Pons (tissue), 1 donor: ENCODE results near the gene LDLRAD2.

Source experiments
- DNase-seq: peaks from one replicate; pipeline ENCODE4 v3.0.0-alpha.2; 2016; ENCODE audit warnings: low spot score

The LDLRAD2 gene

DNA sequence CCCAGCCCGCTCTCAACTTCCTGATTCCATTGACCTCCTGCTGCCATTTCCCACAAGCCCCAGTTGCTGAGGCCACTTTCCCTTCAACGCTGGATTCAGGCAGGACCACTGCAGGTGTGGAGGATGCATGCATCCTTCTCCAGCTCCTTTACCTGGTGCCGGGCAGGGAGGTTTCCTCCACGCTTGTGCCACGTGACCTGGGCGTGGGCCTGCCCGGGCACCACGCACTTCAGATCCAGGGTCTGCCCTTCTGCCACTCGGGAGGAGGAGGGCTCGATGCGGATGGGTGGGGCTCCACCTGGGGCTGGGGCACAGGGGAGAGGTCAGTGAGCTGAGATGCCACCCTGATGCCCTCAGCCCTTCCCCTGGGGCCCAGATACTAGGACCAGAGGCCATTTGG is 31.9 kb downstream of the LDLRAD2 start:
- no peak for DNase-seq

DNA sequence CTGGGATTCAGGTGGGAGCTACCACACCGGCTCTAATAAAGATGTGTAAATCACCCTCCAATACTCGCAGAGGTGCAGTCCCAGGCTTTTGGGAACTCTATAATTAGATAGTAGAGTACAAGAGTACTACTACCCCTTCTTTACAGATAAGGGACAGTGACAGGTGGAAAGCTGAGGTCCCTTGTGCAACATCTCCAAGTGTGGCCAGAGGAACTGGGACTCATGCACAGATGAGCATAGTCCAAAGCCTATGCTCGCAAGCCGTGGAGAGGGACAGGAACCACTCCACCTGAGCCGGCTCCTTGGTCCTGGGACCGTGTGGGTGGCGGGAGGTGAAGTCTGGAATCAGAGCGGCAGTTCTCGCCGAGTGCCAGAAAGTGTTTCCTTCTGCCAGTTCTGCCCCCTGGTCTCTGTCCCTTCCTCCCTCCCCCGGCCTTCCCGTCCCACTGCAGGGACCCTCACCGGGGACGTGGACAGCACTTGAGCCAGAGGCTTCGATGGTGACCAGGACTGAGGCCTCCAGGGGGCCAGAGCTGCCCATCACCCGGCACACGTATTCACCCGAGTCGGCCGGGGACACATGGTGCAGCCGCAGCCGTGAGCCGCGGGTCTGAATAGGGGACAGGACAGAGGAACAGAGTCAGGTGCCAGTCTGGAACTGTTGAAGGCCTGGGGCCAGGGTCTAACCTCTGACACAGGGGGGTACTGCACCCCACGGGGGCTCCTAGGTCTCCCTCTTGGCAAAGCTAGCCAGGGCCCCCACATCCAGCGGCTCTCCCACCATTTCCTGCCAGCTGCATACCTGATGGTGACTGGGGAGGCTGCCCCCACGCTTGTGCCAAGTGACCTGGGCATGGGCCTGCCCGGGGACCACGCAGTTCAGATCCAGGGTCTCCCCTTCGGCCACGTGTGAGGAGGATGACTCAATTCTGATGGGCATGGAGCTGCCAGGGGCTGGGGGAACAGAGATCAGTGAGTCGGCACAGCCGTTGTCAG is 33.9 kb downstream of the LDLRAD2 start:
- no peak for DNase-seq

DNA sequence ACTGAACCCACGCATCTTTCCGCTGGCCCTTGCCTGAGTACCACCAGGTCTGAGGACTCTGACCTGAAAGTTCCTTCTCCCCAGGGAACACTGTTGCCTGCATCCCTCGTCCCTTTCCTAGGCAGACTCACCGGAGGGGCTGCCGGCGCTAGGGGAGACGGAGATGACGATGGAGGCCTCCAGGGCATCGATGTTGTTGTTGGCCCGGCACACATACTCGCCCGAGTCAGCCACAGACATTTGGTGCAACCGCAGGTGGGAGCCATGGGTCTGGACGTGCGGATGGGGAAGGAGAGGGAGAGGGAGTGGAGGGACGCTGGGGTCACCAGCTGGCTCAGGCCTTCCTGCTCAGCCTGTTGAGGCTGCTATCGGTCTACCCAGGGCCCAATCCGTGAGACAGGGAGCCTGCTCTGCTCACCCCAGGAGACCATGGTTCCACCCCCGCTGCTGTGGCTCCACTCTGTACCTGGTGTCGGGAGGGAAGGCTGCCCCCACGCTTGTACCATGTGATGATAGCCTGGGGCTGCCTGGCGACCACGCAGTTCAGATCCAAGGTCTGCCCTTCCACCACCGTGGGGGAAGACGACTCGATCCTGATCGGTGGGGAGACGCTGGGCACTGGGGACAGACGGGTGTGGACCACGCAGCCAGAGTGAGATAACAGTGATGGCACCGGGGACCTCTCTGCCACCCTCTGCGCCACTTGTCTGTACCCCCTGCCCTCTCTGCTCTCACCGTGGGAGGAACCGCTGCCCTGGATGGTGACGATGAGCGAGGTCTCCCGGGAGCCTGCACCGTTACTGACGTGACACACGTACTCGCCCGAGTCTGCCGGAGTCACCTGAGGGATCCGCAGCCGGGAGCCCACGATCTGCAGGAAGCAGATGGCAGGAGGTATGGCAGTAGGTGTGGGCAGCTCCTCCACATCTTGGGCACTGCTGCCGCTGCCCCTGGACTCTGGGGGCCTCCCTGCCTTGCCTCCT is 35.4 kb downstream of the LDLRAD2 start:
- DNase-seq: no peak

DNA sequence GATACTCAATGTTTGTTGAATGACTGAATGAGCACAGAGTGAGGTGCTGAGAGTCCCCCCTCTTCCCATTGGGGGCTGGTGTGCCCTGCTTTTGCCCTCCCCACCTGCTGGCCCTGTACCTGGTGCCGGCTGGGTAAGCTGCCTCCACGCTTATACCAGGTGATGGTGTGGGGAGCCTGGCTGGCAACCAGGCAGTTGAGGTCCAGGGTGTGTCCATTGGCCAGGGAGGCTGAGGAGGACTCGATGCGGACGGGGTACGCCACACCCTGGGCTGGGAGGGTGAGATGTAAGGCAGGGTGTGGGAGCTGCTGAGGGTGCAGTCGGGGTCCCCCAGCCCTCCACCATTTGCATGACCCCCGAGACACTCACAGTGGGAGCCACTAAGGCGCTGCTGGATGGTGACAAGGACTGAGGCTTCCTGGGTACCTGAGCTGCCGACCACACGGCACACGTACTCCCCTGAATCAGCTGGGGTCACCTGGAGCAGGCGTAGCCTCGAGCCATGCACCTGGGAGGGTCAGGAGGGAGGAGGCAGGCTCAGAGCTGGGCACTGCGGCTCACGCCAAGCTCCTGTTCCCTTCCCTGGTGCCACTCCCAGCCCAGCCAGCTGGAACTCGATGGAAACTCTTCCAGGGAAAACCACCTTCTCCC is 36.6 kb downstream of the LDLRAD2 start:
- DNase-seq: no peak

DNA sequence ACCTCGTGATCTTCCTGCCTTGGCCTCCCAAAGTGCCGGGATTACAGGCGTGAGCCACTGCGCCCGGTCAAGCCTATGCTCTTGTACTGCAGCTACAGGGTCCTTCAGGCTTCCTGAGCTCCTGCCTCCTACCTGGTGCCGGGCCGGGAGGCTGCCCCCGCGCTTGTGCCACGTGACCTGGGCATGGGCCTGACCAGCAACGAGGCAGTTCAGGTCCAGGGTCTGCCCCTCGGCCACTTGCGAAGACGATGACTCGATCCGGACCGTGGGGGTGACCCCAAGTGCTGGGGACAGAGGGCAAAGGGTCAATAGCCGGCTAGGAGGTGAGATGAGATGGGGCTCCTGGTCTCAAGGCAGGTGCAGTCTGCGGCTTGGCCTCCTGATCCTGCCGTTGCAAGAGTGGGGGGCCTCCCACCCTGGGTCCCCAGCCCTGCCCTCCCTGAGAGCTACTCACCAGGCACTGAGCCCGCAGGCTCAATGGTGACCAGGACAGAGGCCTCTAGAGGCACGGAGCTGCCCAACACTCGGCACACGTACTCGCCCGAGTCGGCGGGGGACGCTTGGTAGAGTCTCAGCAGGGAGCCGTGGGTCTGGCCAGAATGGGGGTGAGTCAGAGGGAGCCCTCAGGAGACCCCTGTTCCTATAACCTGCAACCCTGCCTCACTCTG is 38.0 kb downstream of the LDLRAD2 start:
- DNase-seq: no peak

DNA sequence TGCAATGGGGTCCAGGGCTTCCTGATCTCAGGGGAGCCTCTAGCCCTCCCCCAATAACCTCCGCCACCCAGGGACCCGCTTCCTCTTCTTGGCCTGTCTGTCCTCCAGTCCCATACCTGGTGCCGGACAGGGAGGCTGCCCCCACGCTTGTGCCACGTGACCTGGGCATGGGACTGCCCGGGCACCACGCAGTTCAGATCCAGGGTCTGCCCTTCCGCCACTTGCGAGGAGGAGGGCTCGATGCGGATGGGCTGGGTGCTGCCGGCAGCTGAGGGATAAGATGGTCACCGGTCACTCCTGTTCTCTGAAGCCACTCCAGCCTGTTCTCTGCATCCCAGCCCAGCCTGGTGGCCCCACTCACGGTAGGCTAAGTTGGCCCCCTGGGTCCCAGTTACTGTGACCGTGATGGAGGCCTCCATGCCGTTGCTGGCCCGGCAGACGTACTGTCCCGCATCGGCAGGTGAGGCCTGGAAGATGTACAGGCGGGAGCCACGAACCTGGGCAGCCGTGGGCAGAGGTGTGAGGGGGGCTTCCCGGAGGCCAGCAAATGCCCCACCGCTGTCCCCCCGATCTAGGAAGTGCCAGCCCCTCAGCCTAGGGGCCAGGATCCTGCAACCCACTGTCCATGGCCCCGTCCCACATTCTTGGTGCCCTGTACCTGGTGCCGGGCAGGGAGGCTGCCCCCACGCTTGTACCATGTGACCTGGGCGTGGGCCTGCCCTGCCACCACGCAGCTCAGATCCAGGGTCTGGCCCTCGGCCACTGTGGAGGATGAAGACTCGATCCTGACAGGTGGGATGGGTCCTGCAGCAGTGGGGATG is 39.6 kb downstream of the LDLRAD2 start:
- DNase-seq: no peak

DNA sequence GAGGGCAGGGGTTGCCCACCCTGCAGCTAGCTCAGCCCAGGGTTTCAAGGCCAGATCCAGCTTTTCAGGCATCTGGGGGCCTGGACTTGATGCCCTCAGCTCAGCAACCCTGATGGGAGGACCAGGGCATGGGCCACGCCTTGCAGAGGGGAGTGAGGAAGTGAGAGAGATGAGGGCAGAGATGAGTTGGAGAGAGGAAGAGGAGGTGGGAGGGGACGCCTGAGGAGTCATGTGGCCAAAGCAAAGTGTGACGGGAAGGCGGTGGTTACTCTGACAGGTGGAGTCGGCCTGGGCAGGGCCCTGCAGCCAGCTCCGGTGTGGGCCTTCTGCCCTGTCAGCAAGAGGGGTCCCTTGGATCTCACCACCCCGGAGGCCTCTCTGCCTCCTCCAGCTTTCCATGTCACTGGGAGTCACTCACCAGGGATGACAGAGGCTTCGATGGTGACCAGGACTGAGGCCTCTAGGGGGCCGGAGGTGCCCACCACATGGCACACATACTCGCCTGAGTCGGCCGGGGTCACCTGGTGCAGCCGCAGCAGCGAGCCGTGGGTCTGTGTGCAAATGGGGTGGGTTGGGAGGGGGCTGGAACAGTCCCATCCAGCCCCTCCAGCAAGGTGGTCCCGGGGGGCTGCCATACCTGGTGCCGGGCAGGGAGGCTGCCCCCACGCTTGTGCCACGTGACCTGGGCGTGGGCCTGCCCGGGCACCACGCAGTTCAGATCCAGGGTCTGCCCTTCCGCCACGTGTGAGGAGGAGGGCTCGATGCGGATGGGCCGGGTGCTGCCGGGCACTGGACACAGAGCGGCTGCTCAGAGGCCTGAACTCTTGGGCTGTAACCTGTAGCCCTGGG is 40.4 kb downstream of the LDLRAD2 start:
- no peak for DNase-seq

DNA sequence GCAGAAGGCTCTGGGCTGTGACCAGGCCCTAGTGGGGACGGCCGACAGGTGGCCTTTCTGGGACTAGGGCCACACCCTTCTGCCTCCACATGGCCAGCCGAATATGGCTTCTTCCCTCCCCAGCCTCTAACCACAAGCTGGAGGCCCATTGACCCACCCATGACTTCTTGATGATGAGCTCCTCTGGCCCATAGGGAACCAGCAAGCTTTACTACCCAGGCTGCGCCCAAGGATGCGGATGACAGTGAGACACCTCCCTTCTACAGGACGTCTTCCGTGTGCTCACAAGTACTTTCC is 41.0 kb downstream of the LDLRAD2 start:
- no peak for DNase-seq

DNA sequence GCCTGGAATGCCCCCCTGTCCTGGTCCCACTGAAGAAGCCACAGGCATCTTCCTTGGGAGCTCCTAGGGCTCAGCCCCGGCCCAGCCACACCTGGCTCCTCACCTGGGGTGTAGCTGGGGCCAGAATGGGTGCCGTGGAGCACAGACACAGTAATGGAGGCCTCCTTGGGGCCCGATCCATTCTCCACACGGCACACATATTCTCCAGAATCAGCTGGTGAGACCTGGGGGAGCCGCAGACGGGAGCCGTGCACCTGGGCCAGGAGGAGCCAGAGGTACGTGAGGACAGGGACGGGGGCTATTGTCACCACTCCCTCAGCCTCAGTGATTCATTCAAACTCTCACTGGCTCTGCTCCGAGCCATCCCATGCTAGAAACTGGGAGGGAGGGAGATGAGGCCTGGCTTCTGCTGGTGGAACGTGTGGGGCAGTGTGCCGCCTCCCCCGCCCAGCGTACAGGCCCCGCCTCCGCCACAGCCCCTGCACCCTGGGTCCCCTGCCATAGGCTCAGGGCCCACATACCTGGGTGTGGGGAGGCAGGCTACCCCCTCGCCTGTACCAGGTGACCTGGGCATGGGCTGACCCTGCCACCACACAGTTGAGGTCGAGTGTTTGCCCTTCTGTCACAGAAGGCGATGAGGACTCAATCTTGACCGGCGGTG is 42.2 kb downstream of the LDLRAD2 start:
- no peak for DNase-seq

DNA sequence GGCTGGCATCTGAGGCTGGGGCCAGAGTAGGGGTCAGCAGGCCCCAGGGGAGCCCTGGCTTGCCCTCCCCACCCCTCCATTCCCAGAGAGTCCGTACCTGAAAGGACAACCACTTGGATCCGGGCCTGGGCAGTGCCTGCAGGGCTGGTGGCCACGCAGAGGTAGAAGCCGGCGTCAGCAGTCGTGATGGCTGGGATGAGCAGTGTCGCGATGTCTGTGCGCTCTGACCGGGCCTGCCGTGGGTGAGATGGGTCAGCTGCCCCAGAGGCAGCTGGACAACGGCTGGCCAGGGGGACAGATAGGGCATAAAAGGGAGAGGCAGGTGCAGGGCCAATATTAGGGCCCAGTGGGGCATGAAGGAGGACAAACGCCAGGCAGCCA is 42.7 kb downstream of the LDLRAD2 start:
- DNase-seq: no peak

DNA sequence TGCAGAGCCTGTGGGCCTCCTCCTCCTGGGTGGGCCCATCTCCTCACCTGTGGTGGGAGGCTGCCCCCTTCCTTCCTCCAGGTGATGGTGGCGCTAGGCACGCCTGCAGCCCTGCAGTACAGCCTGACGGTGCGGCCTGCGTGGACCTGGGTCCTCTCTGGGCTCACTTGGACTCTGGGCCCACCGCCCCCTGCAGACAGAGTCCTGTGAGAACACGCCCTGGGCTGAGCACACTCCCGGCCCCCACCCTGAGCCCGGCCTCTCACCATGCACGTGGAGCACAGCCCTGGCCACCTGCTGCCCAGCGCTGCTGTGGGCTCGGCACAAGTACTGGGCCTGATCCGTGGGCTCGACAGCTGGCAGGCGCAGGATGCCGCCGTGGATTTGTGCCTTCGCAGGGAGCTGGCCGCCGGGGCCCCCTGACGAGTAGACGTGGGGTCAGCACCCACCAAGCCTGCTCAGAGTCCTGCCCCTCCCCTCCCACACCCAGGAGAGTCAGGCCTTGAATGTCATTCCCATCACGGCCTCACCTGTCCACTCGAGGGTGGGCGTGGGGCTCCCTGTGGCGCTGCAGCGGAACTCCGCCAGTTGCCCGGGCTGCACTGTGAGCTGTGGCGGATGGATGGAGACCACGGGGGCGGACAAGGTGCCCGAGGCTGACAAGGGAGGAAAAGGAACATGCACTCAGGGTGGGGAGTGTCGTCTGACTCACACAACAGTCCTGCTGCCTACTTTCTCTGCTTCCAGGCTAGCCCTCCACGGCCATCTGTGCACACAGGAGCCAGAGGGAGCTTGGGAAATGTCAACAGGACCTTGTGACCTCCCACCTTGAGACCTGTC is 43.4 kb downstream of the LDLRAD2 start:
- no peak for DNase-seq

DNA sequence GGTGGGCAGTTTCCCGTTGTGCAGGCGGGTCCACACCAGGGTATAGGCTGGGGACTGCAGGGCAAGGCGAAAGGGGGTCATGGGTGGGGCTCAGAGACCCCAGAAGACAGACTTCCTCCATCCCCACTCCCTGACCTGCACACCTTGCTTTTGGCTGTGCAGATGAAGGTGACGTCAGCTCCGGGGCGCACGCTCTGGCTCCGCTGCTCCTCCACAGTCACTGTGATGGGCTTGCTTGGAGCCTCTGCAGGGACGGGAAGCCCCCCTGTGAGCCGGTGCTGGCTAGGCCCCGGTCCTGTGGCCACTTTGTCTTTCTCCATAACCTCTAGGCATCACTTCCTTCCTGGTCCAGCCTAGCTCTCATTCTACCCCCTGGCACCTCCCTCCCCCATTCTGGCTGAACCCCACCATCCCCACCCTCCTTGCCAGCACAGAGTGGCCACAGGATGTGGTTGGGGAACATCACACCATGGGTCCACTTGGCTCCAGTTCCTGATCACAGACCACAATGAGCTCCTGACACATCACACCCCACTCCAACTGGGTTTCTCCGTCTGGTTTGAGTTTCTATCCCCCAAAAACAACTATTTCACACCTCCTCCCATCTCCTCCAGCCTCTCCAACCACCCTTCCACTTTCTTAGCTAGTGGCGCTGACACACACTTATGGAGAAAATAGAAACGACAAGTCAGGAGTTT is 45.2 kb downstream of the LDLRAD2 start:
- DNase-seq: no peak

DNA sequence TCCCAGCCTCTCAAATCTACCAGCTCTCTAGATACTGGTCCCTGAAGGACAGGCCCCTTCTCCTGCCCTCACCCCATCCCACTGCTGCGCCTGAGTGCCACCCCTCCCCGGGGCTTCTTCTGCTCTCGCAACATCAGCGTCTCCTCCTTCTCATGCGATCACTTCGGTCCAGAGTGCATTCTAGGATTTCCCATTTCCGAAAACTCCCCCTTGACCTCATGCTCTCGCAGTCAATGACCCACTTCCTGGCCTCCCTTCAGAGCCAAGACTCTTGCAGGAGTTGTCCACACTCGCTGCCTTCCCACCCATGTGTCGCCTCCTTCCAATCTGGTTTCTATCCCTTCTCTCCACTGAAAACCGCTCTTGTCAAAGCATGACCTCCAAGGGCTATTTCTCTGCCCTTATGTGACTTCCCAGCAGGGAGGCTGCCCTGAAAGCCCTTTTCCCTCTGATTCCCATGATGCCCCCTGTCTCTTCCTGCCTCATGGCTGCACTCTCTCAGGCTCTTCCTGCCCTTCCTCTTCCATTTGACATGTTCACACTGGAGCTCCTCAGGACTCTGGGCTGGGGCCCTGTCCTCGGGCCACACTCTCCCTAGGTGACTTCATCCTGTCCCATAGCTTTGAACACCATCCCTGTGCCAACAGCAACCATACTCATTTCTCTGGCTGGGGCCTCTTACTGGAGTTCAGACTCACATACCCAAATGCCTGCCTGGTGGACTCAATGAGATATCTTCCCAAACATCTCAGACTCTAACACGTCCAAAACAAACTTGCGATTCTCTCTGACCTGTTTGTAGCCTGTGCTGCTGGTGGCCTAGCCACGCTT is 46.0 kb downstream of the LDLRAD2 start:
- DNase-seq: no peak

DNA sequence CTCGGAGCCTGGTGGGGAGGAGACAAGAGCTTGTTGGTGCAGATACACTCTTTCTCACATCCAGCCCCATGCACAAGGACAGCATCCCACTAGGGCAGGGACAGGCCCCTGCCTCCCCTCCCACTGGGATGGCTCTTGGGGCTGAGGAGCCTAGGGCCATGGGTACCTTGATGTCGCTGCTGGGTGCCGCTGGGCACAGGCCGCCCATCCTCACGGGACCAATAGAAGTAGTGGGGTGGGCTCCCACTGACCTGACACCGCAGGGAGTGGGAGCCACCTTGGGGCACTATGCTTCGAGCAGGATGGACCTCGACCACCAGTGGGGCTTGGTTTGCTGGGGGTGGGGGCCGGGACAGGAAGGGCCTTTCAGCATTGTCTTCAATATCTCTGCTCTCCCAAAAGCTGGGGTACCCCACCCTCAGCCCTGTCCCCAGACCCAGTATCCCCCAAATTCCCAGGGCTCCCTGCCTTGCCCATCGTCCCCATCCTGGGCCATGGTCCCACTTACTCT is 47.7 kb downstream of the LDLRAD2 start:
- DNase-seq: no peak

DNA sequence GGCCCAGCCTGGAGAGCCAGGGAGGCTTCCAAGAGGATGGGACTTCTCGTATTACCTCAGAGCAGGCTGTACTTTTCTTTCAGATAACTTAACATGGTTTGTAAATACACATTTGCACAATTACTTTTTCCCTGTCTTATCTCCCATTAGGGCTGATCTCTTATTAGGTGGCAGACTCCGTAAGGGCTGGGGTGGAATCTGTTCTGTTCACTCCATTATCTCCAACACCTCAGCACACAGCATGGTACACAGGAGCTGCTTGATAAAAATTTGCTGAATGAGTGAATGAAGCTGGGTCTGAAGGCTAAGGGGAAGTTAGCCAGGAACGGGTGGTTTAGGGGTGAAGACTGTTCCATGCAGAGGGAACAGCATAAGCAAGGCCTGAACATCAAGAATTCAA is 48.9 kb downstream of the LDLRAD2 start:
- DNase-seq: no peak

DNA sequence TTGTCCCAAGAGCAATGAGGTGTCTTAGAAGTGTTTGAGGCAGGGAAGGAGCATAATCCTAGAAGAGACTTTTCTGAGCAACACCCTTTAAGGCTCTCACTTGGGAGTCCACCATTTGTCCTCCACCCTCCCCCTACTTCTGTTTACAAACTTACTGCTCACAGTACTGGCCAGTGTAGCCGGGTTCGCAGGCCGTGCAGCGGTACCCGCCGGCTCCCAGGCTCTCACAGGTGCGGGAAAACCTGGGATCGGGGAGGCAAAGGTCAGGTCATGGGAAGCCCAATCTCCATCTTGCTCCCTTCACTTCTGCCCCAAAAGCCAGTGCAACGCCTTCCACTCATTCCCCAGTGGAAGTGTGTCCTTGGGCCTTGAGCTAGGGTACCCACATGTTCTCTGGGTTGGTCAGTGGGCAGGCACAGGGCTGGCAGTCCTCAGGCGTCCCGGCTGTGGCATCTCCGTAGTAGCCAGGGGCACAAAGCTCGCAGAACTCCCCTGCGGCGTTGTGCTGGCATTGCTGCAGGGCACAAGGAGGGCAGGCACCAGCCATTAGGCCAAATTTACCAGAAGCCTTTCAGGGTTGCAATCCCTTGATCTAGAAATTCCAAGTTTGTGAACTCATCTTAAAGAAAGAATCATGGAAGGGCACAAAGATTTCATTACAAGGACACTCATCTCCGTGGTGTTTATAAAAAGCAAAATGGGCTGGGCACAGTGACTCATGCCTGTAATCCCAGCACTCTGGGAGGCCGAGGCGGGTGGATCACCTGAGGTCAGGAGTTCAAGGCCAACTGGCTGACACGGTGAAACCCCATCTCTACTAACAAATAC is 49.8 kb downstream of the LDLRAD2 start:
- no peak for DNase-seq
